Upper lobe of left lung (tissue), 4 donors: ENCODE measurements around the gene MMD2.

ENCODE experiments used
- EP300 ChIP-seq, 4 donors: sonication (generic); formaldehyde crosslinking; IDR thresholded peaks; one replicate each; pipeline ENCODE4 v1.5.1; 2017; ENCODE audit warnings: antibody characterized with exemption in 4 of 4, control low read depth in 2 of 4
- POLR2AphosphoS5 ChIP-seq, 2 donors: sonication (generic); formaldehyde crosslinking; IDR thresholded peaks; one replicate each; pipeline ENCODE4 v1.5.1; 2017; ENCODE audit warnings: antibody characterized with exemption in 2 of 2
- TF ChIP-seq, protein P1 (sequence below), 6 experiments: fragments of 450-650 bp in 4 of 6; fragments of 200-600 bp in 2 of 6; sonication (generic) in 2 of 6; IDR thresholded peaks; one replicate each; pipeline ENCODE4 v1.5.1; 2016 to 2019; ENCODE audit warnings: antibody characterized with exemption in 6 of 6

DNA sequence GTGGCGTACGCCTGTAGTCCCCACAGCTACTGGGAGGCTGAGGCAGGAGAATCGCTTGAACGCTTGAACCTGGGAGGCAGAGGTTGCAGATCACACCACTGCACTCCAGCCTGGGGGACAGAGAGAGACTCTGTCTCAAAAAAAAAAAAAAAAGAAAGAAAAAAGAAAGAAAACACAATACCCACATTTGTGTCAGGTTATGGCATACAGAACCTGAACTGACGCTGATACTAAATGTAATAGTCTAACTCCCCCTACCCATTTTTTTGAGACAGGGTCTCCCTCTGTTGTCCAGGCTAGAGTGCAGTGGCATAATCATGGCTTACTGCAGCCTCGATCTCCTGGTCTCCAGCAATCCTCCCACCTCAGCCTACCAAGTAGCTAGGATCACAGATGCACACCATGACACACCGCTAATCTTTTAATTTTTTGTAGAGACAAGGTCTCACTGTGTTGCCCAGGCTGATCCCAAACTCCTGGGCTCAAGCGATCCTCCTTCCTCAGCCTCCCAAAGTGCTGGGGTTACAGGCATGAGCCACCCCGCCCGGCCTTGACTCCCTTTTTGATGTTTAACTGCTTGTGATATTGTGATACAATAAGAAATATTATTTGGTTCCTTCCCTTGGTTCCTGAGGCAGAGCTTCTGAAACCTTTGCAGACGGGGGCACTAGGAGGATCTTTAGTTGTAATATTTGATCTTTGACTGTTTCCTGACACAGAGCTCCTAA lies 6.5 kb upstream of the MMD2 start:
- no peak for TF ChIP-seq POLR2AphosphoS5 (IDR thresholded peaks at IDR 0.05)
- TF ChIP-seq, protein P1, sequence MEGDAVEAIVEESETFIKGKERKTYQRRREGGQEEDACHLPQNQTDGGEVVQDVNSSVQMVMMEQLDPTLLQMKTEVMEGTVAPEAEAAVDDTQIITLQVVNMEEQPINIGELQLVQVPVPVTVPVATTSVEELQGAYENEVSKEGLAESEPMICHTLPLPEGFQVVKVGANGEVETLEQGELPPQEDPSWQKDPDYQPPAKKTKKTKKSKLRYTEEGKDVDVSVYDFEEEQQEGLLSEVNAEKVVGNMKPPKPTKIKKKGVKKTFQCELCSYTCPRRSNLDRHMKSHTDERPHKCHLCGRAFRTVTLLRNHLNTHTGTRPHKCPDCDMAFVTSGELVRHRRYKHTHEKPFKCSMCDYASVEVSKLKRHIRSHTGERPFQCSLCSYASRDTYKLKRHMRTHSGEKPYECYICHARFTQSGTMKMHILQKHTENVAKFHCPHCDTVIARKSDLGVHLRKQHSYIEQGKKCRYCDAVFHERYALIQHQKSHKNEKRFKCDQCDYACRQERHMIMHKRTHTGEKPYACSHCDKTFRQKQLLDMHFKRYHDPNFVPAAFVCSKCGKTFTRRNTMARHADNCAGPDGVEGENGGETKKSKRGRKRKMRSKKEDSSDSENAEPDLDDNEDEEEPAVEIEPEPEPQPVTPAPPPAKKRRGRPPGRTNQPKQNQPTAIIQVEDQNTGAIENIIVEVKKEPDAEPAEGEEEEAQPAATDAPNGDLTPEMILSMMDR (IDR thresholded peaks at IDR 0.05), result no peak
- TF ChIP-seq EP300 (IDR thresholded peaks at IDR 0.05), result no peak
